ENCODE data around the gene IL6ST.
"Not testable (repeated sequence)": the region's sequence is repeated elsewhere in the genome, so short reads cannot be mapped to it uniquely, and the experiment has no call there.

The IL6ST gene

GRCh38 chr5:55994495-55994997 is at the start of gene IL6ST:
Gene IL6ST (minus strand): TSS chr5:55994963. CDS start chr5:55976278, 18,685 bp downstream.
- DNase-seq: peak; percentile 75 to 77

- DNase-seq: peak in 1 of 2 donors; percentile 42
These were observed 45.2 kb upstream of the IL6ST start for GRCh38 chr5:56039985-56040384.

GRCh38 chr5:56038206-56038605 is 43.4 kb upstream of the IL6ST start:
- not testable (repeated sequence) for DNase-seq

DNA sequence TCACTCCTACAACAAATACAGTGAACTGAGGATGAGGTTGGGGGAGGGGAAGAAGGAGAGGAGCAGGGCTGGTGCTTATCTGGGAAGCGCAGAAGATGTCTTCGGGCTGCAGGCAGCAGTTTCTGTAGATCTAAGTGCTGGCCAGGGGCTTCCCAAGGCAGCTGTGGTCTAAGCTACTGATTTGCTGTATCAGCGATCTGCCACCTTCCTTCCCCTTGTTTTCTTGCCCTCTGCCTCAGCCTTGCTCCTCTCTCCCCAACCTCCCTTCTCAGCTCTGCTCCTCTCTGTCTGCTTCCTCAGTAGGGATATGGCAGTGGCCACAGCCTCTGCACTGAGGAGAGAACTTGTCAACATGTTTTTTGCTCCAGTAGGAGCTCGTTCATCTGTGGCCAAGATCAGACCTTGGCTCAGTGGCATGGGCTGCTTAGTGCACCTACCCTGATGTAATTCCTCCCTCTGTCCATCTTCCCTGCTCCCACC is 42.8 kb upstream of the IL6ST start:
- DNase-seq: no peak

- DNase-seq: not testable (repeated sequence)
These were observed 40.6 kb upstream of the IL6ST start for GRCh38 chr5:56035394-56035793.

GRCh38 chr5:56029871-56030630 is 35.3 kb upstream of the IL6ST start:
- DNase-seq: not testable (repeated sequence)

DNA sequence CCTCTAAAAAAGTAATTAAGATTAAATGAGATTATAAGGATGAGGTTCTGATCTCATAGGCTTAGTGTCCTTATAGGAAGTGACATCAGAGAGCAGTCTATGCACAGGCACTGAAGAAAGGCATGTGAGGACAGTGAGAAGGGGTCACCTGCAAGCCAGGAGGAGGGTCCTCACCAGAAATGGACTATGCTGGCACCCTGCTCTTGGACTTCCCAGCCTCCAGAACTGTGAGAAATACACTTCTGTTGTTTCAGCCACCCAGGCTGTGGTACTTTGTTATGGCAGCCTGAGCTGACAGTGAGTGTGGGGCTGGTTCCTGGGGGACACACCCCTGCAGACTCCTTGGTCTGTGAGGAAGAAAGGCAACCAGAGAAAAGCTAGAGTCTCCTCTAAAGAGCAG is 34.7 kb upstream of the IL6ST start:
- no peak for DNase-seq

GRCh38 chr5:56028708-56029107 is 33.9 kb upstream of the IL6ST start:
- no peak for DNase-seq

DNA sequence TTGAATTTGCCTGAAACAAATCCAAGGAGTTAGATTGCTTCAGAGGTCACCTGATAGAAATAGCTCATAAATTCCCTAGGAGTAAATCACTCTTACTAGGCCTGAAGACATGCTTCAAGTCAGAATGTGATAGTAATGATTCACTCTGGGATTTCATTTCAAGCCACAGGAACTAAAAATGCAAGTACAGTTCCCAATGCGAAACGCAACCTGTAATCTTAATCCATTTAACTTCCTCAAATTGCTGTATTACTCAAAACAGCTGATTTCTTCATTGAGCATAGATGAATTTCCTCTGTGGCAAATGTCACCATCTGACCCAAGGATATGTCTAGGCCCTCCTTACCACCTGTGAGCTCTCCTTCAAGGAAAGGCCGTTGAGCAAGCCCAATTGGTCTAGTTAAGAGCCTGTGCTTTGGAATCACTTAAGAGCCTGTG is 32.1 kb upstream of the IL6ST start:
- DNase-seq: peak; percentile 88 to 94

DNA sequence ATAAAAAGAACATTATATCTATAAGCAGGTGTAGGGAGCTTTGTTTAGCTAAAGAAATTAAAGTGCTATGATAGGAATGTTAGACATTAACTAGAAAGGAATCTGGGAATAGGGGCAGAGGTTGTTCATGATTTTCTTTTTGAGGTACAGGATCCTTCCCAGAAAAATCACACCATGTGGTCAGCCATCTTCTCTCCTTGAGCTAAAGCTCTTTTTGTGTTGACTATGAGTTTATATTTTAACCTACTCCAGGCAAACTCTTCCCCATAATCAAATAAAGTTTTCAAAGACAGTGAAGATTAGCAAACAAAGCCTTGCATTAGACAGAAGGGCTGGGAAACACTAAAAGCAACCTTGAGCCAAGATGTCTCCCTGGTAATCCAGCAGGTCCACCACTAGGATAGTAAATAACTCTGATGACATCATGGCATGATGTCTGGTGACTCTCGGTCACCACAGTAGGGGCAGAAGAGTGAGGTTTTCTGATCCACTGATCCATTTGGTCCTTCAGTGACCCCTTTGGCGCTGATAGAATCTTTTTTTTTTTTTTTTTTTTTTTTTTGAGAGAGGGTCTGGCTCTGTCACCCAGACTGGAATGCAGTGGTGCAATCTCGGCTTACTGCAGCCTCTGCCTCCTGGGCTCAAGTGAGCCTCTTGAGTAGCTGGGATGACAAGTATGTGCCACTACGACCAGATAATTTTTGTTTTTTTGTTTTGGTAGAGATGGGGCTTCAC is 30.6 kb upstream of the IL6ST start:
- peak in 1 of 2 donors; percentile 26 for DNase-seq

- DNase-seq: no peak
These were observed 30.0 kb upstream of the IL6ST start for GRCh38 chr5:56024810-56025150.

DNA sequence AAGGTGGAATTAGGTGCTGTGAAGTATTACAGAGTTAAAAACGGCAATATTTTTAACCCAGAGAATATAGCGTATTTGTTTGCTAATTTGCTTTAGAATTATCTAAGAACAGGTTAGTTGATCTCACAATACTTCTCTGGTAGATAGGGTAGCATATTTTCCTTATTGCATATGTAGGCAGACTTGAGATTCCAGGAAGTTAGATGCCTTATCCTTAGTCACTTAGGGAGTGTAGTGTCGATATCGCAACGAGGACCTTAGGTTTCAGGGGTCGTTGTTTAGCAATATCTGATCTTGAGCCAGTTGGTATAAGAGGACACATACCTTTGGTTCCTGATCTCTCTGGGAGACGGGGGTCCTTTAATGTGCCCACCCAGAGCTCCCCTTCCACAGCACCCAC is 28.5 kb upstream of the IL6ST start:
- no peak for DNase-seq

DNA sequence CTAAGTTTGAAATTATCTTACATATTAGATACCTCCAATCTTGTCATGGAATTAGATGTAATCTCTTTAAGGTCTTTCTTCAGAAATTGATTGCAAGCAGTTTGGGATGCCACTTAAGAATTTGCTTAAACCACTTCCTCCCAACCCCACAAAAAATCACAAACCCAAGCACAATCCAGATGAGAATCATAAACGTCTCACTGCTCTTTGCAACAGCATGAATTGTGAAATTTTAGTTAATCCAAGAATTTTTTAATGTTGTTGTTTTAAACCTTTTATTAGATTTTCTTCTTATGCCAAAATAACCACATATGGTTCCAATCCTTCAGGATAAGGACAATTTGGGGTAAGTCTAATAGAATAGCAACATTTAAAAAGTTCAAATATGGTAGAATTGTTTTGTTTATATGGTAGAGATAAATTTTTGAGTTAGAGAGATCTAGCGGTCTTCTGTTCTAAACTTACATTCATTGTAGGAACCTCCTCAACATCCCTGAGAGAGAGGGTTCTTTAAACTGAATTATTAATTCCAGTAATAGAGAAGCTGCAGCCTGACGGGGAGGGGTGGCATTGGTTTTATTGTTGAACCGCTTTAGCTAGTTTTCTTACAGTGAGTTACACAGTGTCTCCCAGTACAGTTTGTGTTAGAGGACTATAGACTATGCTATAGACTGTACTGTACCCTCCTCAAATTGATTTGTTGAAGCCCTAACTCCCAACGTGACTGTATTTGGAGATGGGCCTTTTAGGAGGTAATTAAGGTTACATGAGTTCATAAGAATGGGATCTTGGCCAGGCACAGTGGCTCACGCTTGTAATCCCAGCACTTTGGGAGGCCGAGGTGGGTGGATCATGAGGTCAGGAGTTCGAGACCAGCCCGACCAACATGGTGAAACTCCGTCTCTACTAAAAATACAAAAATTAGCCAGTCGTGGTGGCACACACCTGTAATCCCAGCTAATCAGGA is 24.8 kb upstream of the IL6ST start:
- peak; percentile 48 to 65 for DNase-seq

GRCh38 chr5:56018832-56019231 is 24.1 kb upstream of the IL6ST start:
- DNase-seq: no peak

GRCh38 chr5:56014701-56015100 is 19.9 kb upstream of the IL6ST start:
- DNase-seq: not testable (repeated sequence)

GRCh38 chr5:56013939-56014338 is 19.2 kb upstream of the IL6ST start:
- DNase-seq: not testable (repeated sequence)

DNA sequence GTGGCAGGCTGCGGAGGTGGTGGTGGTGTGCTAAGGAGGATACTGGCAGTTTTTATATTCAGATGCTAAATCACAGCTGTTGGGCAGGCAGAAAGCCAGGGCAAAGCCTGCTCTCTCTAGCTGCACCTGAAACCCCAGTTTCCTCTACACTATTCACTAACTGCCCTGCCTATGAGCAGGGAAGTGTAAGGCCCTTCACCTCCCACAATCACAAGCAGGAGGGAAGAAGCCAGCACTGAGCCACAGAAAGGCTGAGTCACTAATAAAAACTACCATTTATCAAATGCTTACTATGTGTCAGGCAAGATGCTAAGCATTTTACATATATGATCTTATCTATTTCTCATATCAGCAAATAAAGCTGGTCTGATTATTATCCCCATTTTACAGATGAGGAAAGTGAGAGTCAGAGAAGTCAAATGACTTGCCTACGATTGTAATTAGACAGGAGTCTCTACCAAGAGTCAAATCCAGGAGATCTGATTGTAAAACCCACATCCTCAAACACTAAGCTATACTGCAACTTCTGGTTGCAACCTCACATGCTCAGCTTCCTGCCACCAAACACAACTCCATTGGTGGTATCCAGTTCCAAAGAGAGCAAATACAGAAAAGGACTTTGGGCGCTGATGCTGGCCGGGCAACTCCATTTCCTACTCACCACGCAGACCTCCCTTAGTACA is 17.7 kb upstream of the IL6ST start:
- peak in 1 of 2 donors; percentile 25 for DNase-seq

- DNase-seq: peak; percentile 62 to 63
These were observed 17.1 kb upstream of the IL6ST start for GRCh38 chr5:56011835-56012234.

- DNase-seq: no peak
These were observed 15.7 kb upstream of the IL6ST start for GRCh38 chr5:56010431-56010830.

DNA sequence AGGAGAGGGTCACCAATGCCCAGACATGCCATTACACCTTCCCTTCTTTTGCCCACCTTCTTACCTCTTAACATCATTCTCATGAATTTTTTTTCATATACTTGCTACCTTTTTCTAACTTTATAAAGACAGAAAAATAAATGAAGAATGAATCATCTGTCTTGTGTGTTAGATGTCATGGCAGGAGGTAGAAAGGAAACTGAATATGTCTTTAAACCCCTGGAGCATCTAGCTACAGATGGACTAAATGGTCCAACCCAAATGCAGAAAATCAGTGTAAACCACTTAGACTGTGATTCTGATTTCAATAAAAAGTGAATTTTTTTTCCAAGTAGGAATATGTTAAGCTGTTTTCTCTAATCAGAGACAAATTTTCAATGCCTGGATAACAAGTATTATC is 11.8 kb upstream of the IL6ST start:
- no peak for DNase-seq

DNA sequence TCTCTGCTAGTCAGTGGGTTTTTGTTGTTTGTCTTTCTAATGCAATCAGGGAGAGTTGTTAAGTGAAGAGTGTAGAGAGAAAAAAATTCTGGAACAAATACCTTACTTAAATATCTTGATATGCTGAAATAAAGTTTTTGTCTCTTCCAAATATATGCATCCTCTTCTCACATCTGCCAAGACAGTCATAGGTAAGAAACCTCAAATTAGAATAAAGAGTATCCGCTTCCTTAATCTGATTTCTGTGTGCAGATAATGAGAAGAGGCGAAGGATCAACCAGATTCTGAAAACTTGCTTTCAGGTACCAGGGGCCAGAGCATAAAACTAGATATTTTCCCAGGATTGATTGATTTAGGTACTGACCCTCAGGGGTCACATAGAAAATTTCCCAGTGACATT is 11.3 kb upstream of the IL6ST start:
- no peak for DNase-seq

DNA sequence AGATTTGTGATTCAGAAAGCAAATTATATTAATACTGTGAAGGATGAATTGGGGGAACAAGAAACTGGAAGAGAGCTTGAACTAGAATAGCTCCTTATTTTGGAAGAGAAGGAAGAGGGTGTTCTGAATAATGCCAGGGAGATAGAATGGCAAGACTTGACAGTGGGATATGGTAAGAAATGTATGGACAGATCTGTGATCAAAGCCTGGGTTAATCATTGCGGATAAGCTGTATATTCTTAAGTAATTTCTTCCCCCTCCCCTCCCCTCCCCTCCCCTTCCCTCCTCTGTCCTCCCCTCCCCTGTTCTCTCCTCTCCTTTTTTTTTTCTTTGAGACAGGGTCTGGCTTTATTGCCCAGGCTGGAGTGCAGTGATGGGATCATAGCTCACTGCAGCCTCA is 10.1 kb upstream of the IL6ST start:
- no peak for DNase-seq
